Caki2 (cell line): ENCODE results near the gene RAX2. TPM values are rescaled to one million over a fixed set of nuclear protein-coding genes. Genes with fewer than 3 reads are reported as not detected.
"Not testable (repeated sequence)": the region's sequence is repeated elsewhere in the genome, so short reads cannot be mapped to it uniquely, and the experiment has no call there.

ENCODE experiments used
- DNase-seq: peaks from one replicate; pipeline ENCODE4 v3.0.0-alpha.2; 2015; ENCODE audit warnings: low read depth
- in situ Hi-C: cut with HindIII; loops from 2 replicates; pipeline ENCODE4 v1.10.0; 2016; ENCODE audit warnings: low sequenced_read_pairs, low pct_unique_long_range_greater_than_20kb, mixed read lengths
- total RNA-seq: library from RNA; depleted of rRNA; stranded (reverse); fragments of >200 nt; shearing (Covaris generic); gene quantifications from 2 replicates; pipeline ENCODE4 v1.2.3, GENCODE V29; 2014; ENCODE audit warnings: low replicate concordance; rRNA removed

RAX2 gene
- not detected in 2 replicates for total RNA-seq

- in situ Hi-C loops, result no loop called here
- no peak for DNase-seq
Measured at GRCh38 chr19:3771906-3772455, at the start of gene RAX2. Gene RAX2 (minus strand): TSS chr19:3772228. CDS start chr19:3771742, 486 bp downstream.

- no peak for DNase-seq
- in situ Hi-C loops, result no loop called here
Measured at GRCh38 chr19:3821156-3821555, 49.1 kb upstream of the RAX2 start.

- no peak for DNase-seq
- in situ Hi-C loops, result no loop called here
Measured at GRCh38 chr19:3819989-3820388, 48.0 kb upstream of the RAX2 start.

DNA sequence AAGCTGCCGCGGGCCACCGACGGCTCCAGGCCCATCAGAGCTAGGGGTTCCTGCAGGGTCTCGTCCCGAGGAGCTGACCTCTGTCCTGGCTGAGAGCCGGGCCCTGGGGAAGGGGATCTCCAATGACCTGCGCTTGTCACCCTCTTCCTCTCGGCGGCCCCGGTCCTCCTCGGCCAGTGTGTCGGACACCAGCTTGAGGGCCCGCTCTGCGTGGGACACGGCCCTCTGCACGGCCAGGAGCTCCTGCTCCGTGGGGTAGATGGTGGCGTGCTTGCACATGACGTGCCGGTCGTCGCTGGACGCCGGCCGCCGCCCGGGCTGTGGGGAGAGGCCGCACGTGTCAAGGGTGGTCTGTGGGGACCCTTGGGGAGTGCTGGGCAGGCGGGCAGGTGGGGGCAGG lies 46.9 kb upstream of the RAX2 start:
- no peak for DNase-seq
- in situ Hi-C loops, result no loop called here

GRCh38 chr19:3818466-3818865 lies 46.4 kb upstream of the RAX2 start:
- peak; percentile 36 for DNase-seq
- in situ Hi-C loops, result no loop called here

GRCh38 chr19:3817761-3818160 lies 45.7 kb upstream of the RAX2 start:
- in situ Hi-C loops, result no loop called here
- DNase-seq, result no peak

DNA sequence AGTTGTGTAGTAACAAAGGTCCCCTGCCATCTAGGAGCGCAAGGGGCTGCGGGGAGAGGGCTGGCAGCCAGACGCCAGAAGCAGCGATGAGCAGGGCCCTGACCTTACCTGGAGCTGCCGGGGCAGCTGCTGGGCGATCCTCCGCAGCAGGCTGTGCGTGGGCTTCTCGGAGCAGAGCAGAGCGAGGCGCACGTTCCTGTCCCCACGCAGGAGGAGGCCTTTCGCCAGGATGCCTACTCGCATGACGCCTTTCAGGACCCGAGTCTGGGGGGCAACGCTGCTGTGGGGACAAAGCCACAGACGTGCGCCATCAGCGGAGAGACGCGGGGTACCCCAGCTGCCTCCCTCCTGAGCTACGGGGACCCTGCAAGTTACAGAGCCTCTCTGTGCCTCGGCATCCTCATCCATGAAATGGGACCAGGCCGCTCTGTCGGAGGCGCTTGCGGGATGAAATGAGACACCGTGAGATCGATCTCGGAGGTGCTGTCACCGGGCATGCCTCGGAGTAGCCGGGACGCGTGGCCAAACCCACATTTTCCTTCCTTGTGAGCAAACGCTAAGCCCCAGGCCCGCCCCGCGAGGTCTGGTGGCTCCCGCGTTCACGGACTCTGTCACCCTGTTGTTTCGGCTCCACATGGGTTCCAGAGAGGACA lies 44.7 kb upstream of the RAX2 start:
- no peak for DNase-seq
- in situ Hi-C loops, result no loop called here

DNA sequence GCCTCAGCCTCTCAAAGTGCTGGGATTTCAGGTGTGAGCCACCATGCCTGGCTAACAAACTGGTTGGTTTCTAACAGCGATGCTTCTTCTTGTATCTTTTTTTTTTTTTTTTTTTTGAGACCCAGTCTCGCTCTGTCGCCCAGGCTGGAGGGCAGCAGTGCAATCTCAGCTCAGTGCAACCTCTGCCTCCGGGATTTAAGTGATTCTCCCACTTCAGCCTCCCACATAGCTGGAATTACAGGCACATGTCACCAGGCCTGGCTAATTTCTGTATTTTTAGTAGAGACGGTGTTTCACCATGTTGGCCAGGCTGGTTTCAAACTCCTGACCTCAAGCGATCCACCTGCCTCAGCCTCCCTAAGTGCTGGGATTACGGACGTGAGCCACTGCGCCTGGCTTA lies 44.1 kb upstream of the RAX2 start:
- in situ Hi-C loops, DNase-seq: not testable (repeated sequence)

DNA sequence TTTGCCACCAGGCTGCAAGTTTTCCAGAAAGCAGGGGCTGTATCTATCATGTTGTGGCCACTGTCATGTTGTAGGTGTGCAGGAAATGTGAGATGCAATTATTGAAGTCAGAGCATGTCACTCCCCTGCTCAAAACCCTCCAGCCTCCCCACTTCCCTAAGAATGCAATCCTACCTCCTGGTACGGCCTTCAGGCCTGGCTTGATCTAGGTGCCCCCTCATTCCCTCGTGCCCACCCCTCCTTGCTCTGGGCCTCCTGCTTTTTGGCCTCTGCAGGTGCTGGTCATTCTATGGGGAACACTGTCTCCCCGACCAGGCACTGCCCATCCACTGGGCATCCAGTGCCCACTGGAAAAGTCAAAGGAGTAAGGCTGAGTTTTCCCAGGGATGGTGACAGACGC lies 42.6 kb upstream of the RAX2 start:
- in situ Hi-C loops, result no loop called here

GRCh38 chr19:3813473-3814392 lies 41.7 kb upstream of the RAX2 start:
- no peak for DNase-seq
- in situ Hi-C loops, result no loop called here

More for the DNA sequence above, 42.6 kb upstream of the RAX2 start:
- no peak for DNase-seq

GRCh38 chr19:3810708-3811355 lies 38.8 kb upstream of the RAX2 start:
- in situ Hi-C loops, result no loop called here
- DNase-seq, result no peak

DNA sequence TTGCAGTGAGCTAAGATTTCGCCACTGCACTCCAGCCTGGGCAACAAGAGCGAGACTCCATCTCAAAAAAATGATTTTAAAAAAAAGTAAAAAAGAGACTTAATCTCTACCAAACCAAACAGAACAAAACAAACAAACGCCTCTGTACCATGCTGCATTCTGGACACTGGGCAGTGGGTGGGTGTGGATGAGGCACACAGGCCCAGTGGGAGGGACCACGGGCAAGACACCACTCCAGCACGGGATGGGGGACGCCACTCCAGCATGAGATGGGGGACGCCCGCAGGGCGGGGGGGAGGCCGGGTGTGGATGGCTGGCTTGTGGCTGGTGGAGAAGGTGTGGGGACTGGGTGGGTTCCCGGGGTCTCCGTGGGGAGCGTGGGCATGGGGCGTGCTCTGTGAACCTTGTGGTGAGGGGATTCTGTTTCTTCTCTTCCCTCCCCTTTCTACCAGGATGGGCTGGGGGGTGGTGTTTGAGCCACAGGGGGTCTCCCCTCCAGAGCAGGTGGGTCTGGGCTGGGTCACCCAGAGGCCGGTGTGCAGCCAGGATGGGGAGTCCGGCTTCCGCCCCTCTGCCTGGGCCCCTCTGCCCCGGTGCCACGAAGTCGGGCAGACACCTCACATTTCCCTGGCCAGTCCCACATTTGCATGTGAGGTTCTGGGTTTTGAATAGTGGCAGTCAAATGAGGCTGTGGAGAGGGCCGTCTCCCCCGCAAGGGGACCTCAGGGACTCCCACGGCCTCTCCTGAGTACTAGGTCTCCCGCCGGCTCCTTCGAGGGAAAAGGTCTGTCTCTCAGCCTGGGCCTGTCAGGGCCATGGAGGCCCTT lies 38.1 kb upstream of the RAX2 start:
- DNase-seq, result no peak
- in situ Hi-C loops, result no loop called here

- in situ Hi-C loops, result no loop called here
- no peak for DNase-seq
Measured at GRCh38 chr19:3808420-3809143, 36.6 kb upstream of the RAX2 start.

- DNase-seq, result no peak
Measured at GRCh38 chr19:3807574-3808354, 35.7 kb upstream of the RAX2 start.

GRCh38 chr19:3807131-3807480 lies 35.1 kb upstream of the RAX2 start:
- in situ Hi-C loops, result no loop called here
- no peak for DNase-seq

More at GRCh38 chr19:3807574-3808354, 35.7 kb upstream of the RAX2 start:
- in situ Hi-C loops, result no loop called here

- no peak for DNase-seq
- in situ Hi-C loops, result no loop called here
Measured at GRCh38 chr19:3805859-3806258, 33.8 kb upstream of the RAX2 start.

DNA sequence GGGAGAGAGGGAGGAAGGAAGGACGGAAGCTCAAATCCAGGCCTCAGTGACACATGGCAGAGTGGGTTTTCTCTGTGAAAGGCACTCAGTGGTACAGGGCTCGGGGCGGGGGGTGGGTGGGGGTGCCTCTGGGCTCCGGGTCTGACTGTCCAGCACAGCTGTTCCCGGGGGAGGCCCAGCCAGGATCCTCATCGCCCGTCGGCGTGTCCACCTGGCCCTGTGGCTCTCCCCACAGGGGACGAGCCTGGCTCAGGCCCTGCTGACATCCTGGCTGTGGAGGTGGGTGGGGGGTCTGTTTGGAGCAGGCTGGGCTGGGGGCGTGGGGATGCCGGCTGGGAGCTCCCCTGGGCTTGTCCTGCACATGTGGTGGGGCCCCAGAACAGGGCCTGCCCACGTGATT lies 32.4 kb upstream of the RAX2 start:
- in situ Hi-C loops, result no loop called here
- DNase-seq, result no peak
